AG04450 (cell line): ENCODE results near the gene DOC2B. TPM values are rescaled to one million over a fixed set of nuclear protein-coding genes. Genes with fewer than 3 reads are reported as not detected.
"Not testable (repeated sequence)": the region's sequence is repeated elsewhere in the genome, so short reads cannot be mapped to it uniquely, and the experiment has no call there.

Source experiments
- CTCF ChIA-PET: fragments of 300-600, 350-600 bp; formaldehyde crosslinking; extraction: SDS; loops from one replicate; lab custom pipeline; 2022; ENCODE audit warnings: antibody characterized with exemption, inconsistent platforms; lab: Charles Lee
- POLR2A ChIA-PET: fragments of 350-600 bp; formaldehyde crosslinking; extraction: SDS; loops from one replicate; lab custom pipeline; 2021; ENCODE audit warnings: antibody characterized with exemption, inconsistent platforms; lab: Yijun Ruan, JAX
- DNase-seq: peaks from one replicate; pipeline ENCODE4 v3.0.0-alpha.2; 2011; ENCODE audit warnings: low read depth, low spot score
- H3K27ac ChIP-seq: one replicate; pipeline ENCODE4 v1.5.1; 2012; ENCODE audit warnings: low read depth, low read length, control low read depth
- H3K27me3 ChIP-seq: one replicate; pipeline ENCODE4 v1.6.0; 2012; ENCODE audit warnings: low read length; ENCODE audit not compliant: control insufficient read depth, insufficient read depth
- H3K4me3 ChIP-seq: 2 replicates; pipeline ENCODE4 v1.5.1; 2011; ENCODE audit warnings: mild to moderate bottlenecking, low read depth, low read length, control low read depth
- H3K9me3 ChIP-seq: 2 replicates; pipeline ENCODE4 v1.5.1; 2012; ENCODE audit warnings: low read length; ENCODE audit not compliant: control insufficient read depth, insufficient read depth
- polyA plus RNA-seq: library from polyadenylated mRNA; depleted of rRNA; stranded (reverse); fragments of >200 nt; gene quantifications from 2 replicates; pipeline ENCODE4 v1.2.3, GENCODE V29; 2011
- TF ChIP-seq, protein P1 (sequence below): IDR thresholded peaks from 2 replicates; pipeline ENCODE4 v1.5.1; 2011; ENCODE audit warnings: low read depth, low read length, control low read depth, inconsistent platforms

The DOC2B gene
- polyA plus RNA-seq, 1 experiment = not detected

DNA sequence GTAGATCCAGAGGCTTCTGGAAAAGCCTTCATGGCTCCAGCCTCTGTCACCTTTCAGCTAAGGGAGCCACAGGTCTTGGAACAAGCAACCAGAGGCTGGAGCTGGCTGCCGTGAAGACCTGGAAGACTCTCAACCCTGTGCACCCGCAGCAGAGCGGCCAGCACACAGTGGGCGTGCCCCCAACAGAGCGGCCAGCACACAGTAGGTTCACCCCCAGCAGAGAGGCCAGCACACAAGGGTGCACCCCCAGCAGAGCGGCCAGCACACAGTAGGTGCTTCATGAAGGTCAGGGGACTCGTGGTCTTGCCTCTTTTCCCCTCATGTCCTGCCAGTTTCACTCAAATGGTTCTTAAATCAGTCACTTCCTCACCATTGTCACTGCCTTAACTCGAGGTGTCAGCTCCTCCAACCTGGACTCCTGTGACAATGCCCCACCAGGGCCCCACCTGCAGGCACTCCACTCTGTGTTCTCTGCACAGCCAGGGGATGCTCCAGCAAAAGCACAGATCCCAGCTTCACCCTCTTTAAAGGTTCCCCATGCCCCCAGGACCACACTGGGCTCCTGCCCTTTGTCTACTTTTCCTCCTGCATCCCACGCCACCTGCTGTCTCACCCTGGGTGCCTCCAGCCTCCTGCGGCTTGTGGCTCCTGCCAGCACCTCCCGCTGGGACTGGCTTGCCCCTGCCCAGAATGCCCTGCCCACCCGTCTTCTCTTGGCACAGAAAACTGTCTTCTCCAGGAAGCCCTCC is 42.4 kb upstream of the DOC2B start:
- Histone ChIP-seq H3K9me3 (peaks cover 3% of the 10 kb centered on the region; the same call in 1 of the 2 replicates), H3K27me3 (peaks cover 7% of the 10 kb centered on the region), H3K27ac (no peak overlapping the region), H3K4me3 (no peak overlapping the region)
- ChIA-PET POLR2A (no interaction called here), CTCF (no interaction called here)
- DNase-seq = no peak
- TF ChIP-seq, protein P1, sequence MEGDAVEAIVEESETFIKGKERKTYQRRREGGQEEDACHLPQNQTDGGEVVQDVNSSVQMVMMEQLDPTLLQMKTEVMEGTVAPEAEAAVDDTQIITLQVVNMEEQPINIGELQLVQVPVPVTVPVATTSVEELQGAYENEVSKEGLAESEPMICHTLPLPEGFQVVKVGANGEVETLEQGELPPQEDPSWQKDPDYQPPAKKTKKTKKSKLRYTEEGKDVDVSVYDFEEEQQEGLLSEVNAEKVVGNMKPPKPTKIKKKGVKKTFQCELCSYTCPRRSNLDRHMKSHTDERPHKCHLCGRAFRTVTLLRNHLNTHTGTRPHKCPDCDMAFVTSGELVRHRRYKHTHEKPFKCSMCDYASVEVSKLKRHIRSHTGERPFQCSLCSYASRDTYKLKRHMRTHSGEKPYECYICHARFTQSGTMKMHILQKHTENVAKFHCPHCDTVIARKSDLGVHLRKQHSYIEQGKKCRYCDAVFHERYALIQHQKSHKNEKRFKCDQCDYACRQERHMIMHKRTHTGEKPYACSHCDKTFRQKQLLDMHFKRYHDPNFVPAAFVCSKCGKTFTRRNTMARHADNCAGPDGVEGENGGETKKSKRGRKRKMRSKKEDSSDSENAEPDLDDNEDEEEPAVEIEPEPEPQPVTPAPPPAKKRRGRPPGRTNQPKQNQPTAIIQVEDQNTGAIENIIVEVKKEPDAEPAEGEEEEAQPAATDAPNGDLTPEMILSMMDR = no peak

DNA sequence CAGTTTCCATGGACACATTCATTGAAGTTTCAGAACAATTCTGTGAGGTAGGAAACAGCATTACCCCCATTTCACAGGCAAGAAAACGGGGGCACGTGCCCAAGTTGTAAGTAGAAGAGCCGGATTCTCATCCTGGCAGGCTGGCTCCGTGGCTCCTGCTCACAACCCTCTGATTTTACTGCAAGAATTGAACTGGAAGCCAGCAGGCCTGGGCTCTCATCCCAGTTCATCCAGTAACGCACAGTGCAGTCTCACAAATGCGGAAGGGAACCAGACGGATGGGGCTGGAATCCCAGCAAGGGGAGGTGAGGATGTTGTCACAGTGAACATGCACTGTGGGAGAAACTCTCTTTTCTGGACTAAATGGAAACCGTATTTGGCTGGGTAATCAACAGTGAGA is 40.7 kb upstream of the DOC2B start:
- no peak for DNase-seq
- no peaks in the 10 kb centered on the region for H3K27me3 ChIP-seq
- CTCF ChIA-PET = no interaction called here
- no peak overlapping the region for H3K27ac ChIP-seq
- H3K4me3 ChIP-seq = no peak overlapping the region
- TF ChIP-seq, protein P1 = no peak
- POLR2A ChIA-PET = no interaction called here
- H3K9me3 ChIP-seq = peaks cover 3% of the 10 kb centered on the region; the same call in 1 of the 2 replicates

GRCh38 chr17:219696-220095 is 38.2 kb upstream of the DOC2B start:
- CTCF ChIA-PET = no interaction called here

DNA sequence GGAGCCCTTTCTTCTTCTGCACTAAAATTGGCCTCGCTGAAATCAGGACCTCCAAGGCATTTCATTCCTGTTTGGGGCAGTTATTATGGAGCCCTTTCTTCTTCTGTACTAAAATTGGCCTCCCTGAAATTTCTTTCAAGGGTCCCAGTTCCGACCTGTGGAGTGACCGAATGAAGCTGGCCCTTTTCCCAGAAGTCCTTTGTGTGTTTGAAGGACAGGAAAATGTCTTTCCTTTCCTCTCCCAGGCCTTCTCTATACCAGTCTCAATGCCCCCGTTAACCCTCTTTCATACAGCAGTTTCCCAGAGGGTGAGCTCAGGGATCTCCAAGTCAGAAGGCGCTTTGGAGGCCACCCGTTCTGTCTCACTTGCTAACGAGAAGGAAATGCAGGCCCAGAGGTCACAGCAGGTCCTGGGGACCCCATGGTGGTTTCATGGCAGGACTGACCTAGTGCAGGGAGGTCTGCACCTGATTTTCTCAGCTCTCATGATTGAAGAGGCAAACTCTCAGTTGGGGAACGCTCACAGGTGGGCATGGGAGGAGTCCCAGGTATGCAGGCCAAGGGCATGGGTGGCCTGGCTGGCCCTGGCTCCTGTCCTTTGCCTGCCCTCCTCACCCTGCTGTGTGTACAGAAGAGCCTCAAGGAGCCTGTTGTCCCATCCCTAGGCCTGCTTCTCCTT is 37.1 kb upstream of the DOC2B start:
- TF ChIP-seq, protein P1 = no peak
- Histone ChIP-seq H3K9me3 (no peaks in the 10 kb centered on the region; the same call in 1 of the 2 replicates), H3K4me3 (no peak overlapping the region), H3K27ac (no peak overlapping the region), H3K27me3 (no peaks in the 10 kb centered on the region)
- DNase-seq = no peak
- ChIA-PET POLR2A (no interaction called here), CTCF (no interaction called here)

More at GRCh38 chr17:219696-220095, 38.2 kb upstream of the DOC2B start:
- peaks cover 3% of the 10 kb centered on the region; the same call in 1 of the 2 replicates for H3K9me3 ChIP-seq
- no peak overlapping the region for H3K27ac ChIP-seq
- POLR2A ChIA-PET = no interaction called here
- DNase-seq = no peak
- H3K27me3 ChIP-seq = no peaks in the 10 kb centered on the region
- H3K4me3 ChIP-seq = no peak overlapping the region
- TF ChIP-seq, protein P1 = no peak

GRCh38 chr17:216625-217024 is 35.2 kb upstream of the DOC2B start:
- DNase-seq = no peak
- Histone ChIP-seq H3K27me3 (no peaks in the 10 kb centered on the region), H3K9me3 (no peaks in the 10 kb centered on the region; the same call in 1 of the 2 replicates), H3K27ac (no peak overlapping the region), H3K4me3 (no peak overlapping the region)
- TF ChIP-seq, protein P1 = no peak
- POLR2A ChIA-PET = no interaction called here
- CTCF ChIA-PET = no interaction called here

- DNase-seq, H3K27ac ChIP-seq, H3K9me3 ChIP-seq, H3K4me3 ChIP-seq, POLR2A ChIA-PET, CTCF ChIA-PET, H3K27me3 ChIP-seq: not testable (repeated sequence)
Observed at GRCh38 chr17:215563-216478, 34.4 kb upstream of the DOC2B start.
